A673 (cell line): ENCODE results near the gene VDAC1. TPM values are rescaled to one million over a fixed set of nuclear protein-coding genes. Genes with fewer than 3 reads are reported as not detected.

Experiments used
- BruUV-seq: library from RNA; stranded (reverse); fragments of 400-500 nt; replicated peaks from 2 replicates; lab custom pipeline; 2021; lab: Mats Ljungman, UMichigan
- CTCF ChIA-PET: fragments of 300-600 bp; sonication (Branson Sonifier 250); formaldehyde crosslinking; loops from one replicate; lab custom pipeline; 2022; ENCODE audit warnings: antibody characterized with exemption; lab: Charles Lee
- POLR2A ChIA-PET: fragments of 300-600 bp; sonication (Branson Sonifier 250); formaldehyde crosslinking; loops from one replicate; lab custom pipeline; 2022; ENCODE audit warnings: antibody characterized with exemption; ENCODE audit not compliant: low non-redundant PET; lab: Charles Lee
- DNase-seq: peaks from one replicate; pipeline ENCODE4 v3.0.0-alpha.2; 2015; ENCODE audit warnings: low spot score
- H3K27ac ChIP-seq: fragments of 200-600 bp; sonication (generic); 2 replicates; pipeline ENCODE4 v1.5.1; 2016; ENCODE audit warnings: mixed run types, low read depth, mild to moderate bottlenecking, mixed read lengths, antibody characterized with exemption, low read length; ENCODE audit not compliant: poor library complexity, severe bottlenecking
- H3K27me3 ChIP-seq: fragments of 200-600 bp; sonication (generic); replicated peaks from 2 replicates; pipeline ENCODE4 v1.6.1; 2017; ENCODE audit warnings: mixed run types, low read depth, mild to moderate bottlenecking, mixed read lengths, antibody characterized with exemption, low read length; ENCODE audit not compliant: insufficient read depth, poor library complexity
- H3K36me3 ChIP-seq: fragments of 200-600 bp; sonication (generic); 2 replicates; pipeline ENCODE4 v1.6.1; 2016; ENCODE audit warnings: mixed run types, mild to moderate bottlenecking, mixed read lengths, antibody characterized with exemption, low read length; ENCODE audit not compliant: insufficient read depth, poor library complexity, severe bottlenecking
- H3K4me1 ChIP-seq: fragments of 200-600 bp; sonication (generic); 2 replicates; pipeline ENCODE4 v1.6.1; 2017; ENCODE audit warnings: mixed run types, mild to moderate bottlenecking, mixed read lengths, antibody characterized with exemption, low read length; ENCODE audit not compliant: insufficient read depth, poor library complexity, severe bottlenecking
- H3K4me3 ChIP-seq: fragments of 200-600 bp; sonication (generic); 2 replicates; pipeline ENCODE4 v1.5.1; 2016; ENCODE audit warnings: low read depth, mixed run types, mild to moderate bottlenecking, mixed read lengths, low read length; ENCODE audit not compliant: poor library complexity, severe bottlenecking
- H3K9me3 ChIP-seq: fragments of 200-600 bp; sonication (generic); 2 replicates; pipeline ENCODE4 v1.6.1; 2016; ENCODE audit warnings: mixed run types, low read depth, mild to moderate bottlenecking, mixed read lengths, antibody characterized with exemption, low read length; ENCODE audit not compliant: poor library complexity, severe bottlenecking
- EZH2 ChIP-seq: fragments of 200-600 bp; sonication (generic); IDR thresholded peaks from 2 replicates; pipeline ENCODE4 v1.6.1; 2017; ENCODE audit warnings: borderline replicate concordance, low read depth, mild to moderate bottlenecking, mixed read lengths, antibody characterized with exemption, low read length; ENCODE audit not compliant: poor library complexity, severe bottlenecking
- intact Hi-C: fragments of 100-400 bp; cut with micrococcal nuclease; formaldehyde crosslinking; loops from one replicate; pipeline ENCODE4 v1.10.0; 2022; ENCODE audit not compliant: unreplicated experiment
- total RNA-seq: library from RNA; stranded (reverse); gene quantifications from 2 replicates; pipeline ENCODE4 v1.2.3, GENCODE V29; 2021
- TF ChIP-seq, protein P1 (sequence below): fragments of 300-800, 200-600 bp; sonication (generic); conservative IDR thresholded peaks from 2 replicates; pipeline ENCODE4 v1.5.1; 2017; ENCODE audit warnings: low read depth, mild to moderate bottlenecking, antibody characterized with exemption, low read length, moderate library complexity, mixed read lengths

The VDAC1 gene
- total RNA-seq, 1 experiment from 2014 or later: 367 TPM

DNA sequence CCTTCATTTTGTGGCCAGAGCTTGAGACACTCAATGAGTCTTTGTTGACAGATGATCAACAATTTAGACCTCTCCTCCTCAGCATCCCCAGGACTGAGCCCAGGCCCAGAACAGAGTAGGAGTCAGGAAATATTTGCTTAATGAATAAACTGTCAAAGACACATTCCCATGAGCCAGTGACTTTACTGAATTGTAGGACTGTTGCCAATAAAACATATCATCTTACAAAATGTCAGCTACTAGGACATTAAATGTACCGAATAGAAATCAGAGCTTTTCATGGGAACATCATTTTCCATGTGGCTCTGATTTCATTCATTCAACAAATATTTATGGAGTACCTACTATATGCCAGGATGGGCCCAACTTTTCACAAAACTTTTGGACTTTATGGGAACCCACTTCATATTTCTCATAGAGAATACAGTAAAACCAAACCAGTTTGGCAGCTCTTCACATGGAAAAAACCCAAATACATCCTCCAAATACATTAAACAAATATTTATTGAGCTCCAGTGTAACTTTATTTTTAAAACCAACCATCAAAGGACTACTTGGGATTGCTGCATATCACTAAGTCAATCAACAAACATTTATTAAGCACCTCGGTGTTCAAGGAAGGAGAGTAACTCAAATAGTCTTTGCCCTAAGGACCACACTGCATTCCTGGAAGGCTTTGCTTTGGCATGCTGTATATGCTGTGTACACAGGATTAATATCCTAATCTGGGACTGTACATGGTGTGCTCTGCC, 11.4 kb downstream of the VDAC1 start:
- peaks cover 32% of the 10 kb centered on the region for H3K36me3 ChIP-seq
- no peaks in the 10 kb centered on the region for H3K9me3 ChIP-seq
- no TSS peak for BruUV-seq
- intact Hi-C loops: no loop called here
- no peak overlapping the region for H3K27ac ChIP-seq
- CTCF ChIA-PET: interaction anchor here (1.2 kb wide), 2 partner anchors 13 to 46 kb away, joined by 3 to 4 read pairs; no protein-coding TSS in a partner anchor
- no peaks in the 10 kb centered on the region for H3K27me3 ChIP-seq
- H3K4me3 ChIP-seq: no peak overlapping the region
- TF ChIP-seq, protein P1, sequence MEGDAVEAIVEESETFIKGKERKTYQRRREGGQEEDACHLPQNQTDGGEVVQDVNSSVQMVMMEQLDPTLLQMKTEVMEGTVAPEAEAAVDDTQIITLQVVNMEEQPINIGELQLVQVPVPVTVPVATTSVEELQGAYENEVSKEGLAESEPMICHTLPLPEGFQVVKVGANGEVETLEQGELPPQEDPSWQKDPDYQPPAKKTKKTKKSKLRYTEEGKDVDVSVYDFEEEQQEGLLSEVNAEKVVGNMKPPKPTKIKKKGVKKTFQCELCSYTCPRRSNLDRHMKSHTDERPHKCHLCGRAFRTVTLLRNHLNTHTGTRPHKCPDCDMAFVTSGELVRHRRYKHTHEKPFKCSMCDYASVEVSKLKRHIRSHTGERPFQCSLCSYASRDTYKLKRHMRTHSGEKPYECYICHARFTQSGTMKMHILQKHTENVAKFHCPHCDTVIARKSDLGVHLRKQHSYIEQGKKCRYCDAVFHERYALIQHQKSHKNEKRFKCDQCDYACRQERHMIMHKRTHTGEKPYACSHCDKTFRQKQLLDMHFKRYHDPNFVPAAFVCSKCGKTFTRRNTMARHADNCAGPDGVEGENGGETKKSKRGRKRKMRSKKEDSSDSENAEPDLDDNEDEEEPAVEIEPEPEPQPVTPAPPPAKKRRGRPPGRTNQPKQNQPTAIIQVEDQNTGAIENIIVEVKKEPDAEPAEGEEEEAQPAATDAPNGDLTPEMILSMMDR: no peak
- no peak for TF ChIP-seq EZH2
- H3K4me1 ChIP-seq: peaks cover 47% of the 10 kb centered on the region
- POLR2A ChIA-PET: no interaction called here
- peak; percentile 62 for DNase-seq

DNA sequence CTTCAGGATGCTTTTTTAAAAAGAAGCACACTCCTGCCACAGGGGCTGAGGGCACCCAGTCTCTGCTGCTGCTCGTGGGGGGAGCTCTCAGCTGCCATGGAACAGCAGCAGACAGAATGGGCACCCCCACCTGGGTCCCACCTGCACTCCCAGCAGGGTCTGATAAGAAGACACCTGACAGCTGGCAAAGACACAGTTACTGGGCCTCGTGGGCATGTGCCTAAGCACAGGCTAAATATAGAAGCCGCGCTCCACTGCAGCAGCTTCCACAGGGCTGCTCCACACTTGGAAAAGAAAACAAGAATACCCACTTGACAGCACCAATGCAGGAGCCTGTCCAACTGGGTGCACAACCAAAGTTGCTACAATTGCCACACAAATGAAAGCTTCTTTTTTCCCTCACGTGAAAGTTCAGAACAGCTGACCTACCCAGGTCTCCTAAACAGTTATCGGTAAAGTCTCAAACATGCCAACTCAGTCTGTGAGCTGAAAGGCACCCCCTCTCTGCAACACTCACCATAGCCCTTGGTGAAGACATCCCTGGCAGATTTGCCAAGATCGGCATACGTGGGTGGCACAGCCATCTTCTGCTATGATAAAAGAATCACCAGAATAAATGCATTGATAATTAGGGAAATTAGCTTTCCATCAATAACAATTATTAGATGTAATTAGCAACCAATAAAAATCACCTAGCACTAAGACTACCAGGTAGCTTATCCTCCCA, 12.2 kb downstream of the VDAC1 start:
- ChIA-PET CTCF (interaction anchor here (0.6 to 1.2 kb wide), 3 partner anchors 13 to 174 kb away, joined by 3 to 4 read pairs (median 3); no protein-coding TSS in a partner anchor), POLR2A (no interaction called here)
- intact Hi-C loops: no loop called here
- BruUV-seq: no TSS peak
- Histone ChIP-seq H3K36me3 (peaks cover 39% of the 10 kb centered on the region), H3K27ac (no peak overlapping the region), H3K9me3 (no peaks in the 10 kb centered on the region), H3K27me3 (no peaks in the 10 kb centered on the region), H3K4me3 (no peak overlapping the region), H3K4me1 (peaks cover 47% of the 10 kb centered on the region)
- DNase-seq: no peak
- TF ChIP-seq, protein P1: no peak
- no peak for TF ChIP-seq EZH2

DNA sequence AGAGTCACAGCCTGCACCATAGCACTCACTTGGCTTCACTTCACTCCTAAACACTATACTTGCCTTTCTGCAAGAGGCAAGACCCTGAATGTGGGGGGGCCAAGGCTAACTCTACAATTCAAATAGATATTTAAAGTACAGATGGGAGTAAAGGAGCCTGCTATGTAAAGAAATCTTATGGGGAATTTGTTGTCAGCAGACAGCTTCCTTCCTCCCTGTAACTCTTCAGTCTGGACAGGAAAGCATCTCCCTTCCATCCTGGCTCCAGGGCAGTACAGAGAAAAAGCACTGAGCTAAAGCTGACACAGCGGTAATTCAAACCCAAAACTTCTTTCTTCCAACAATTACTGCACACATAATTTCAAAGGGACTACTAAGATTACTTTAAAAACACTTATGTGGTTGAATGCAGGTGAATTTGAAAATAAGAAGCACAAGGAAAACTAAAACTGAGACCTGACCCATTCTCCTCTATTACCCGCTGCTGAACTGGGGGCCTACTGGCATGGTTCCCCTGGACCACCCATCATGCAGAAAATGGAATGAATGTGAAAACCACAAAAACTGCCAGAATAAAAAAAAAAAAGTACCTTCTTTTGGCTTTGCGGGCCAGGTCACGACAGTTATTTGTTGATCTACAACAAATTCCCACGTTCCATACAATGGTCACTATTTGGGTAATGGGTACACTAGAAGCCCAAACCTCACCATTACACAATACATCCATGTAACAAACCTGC, 13.4 kb downstream of the VDAC1 start:
- DNase-seq: no peak
- peaks cover 40% of the 10 kb centered on the region for H3K4me1 ChIP-seq
- H3K9me3 ChIP-seq: no peaks in the 10 kb centered on the region
- BruUV-seq: no TSS peak
- TF ChIP-seq, protein P1: no peak
- no peak for TF ChIP-seq EZH2
- POLR2A ChIA-PET: no interaction called here
- intact Hi-C loops: no loop called here
- CTCF ChIA-PET: interaction anchor here (0.5 kb wide), 1 partner anchor 57 kb away, joined by 6 read pairs; no protein-coding TSS in a partner anchor
- no peak overlapping the region for H3K27ac ChIP-seq
- H3K36me3 ChIP-seq: peaks cover 50% of the 10 kb centered on the region
- no peaks in the 10 kb centered on the region for H3K27me3 ChIP-seq
- no peak overlapping the region for H3K4me3 ChIP-seq
